ENCODE measurements around the gene AP2B1.

GRCh38 chr17:35548208-35548810, 38.8 kb upstream of the AP2B1 start:
- TF ChIP-seq CTCF (IDR thresholded peaks at IDR 0.05) (no peak), POLR2A (IDR thresholded peaks at IDR 0.05) (no peak)

All from right lobe of liver (tissue), 4 donors.